Activated CD4-positive, alpha-beta T cell treated with anti-CD3 and anti-CD28 coated beads for 48 hours (primary cell): ENCODE results near the gene LSM7.

Experiments
- DNase-seq: peaks from one replicate; pipeline ENCODE4 v3.0.0-alpha.2; 2020

Gene LSM7

GRCh38 chr19:2320049-2320448 is 8.3 kb downstream of the LSM7 start:
- DNase-seq, result no peak

- no peak for DNase-seq
Observed at GRCh38 chr19:2319551-2319950, 8.8 kb downstream of the LSM7 start.

- DNase-seq, result no peak
Observed at GRCh38 chr19:2318923-2319322, 9.5 kb downstream of the LSM7 start.

- DNase-seq, result no peak
Observed at GRCh38 chr19:2317756-2318155, 10.6 kb downstream of the LSM7 start.

- DNase-seq, result no peak
Observed at GRCh38 chr19:2317300-2317699, 11.1 kb downstream of the LSM7 start.

DNA sequence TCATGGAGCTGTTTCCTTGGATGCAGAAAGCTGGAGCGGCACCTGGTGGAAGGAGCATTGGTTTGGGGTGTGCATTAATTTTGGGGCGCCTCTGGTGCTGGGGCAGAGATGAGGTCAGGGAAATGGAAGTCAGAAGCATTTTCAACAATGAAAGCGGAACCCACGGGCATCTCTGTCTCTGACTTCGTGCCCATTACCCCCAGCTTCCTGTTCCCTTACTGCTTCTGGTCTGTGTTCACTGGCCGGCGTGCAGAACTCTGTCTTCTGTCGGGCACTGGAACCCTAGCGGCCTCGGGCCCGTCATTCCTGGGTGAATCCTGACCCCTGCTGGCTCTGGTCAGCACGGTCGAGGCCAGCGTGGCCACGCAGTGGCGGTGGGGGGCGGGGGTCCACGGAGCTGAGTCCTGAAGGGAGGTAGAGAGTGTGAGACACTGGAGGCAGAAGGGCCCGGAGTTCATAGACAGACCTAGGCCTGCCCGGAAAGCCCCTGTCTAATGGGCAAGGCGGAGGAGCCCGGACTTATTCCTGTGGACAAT is 12.5 kb downstream of the LSM7 start:
- DNase-seq, result peak; percentile 23

DNA sequence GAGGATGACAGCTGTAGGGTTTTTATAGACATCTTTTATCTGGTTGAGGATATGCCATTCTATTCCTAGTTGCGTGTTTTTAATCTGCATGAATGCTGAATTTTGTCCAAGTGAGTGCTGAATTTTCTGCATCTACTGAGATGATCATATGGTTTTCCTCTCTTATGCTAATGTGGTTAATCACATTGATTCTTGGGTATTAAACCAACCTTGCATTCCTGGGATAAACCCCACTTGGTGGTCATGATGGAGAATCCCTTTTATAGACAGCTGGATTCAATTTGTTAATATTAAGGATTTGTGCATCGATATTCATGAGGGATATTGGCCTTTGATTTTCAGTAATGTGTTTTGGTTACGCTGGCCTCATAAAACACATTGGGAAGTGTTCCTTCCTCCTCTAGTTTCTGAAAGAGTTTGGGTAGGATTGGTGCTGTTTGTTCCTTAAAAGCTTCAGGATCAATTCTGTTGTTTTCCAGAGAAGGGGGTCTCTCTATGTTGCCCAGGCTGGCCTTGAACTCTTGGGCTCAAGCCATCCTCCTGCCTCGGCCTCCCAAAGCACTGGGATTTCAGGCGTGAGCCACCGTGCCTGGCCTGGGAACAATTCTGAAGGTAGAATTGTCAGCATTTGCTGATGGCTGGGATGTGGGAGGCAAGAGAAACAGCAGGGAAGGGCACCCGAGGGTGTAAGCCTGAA is 13.1 kb downstream of the LSM7 start:
- DNase-seq, result no peak

- no peak for DNase-seq
Observed at GRCh38 chr19:2312820-2313501, 15.4 kb downstream of the LSM7 start.

DNA sequence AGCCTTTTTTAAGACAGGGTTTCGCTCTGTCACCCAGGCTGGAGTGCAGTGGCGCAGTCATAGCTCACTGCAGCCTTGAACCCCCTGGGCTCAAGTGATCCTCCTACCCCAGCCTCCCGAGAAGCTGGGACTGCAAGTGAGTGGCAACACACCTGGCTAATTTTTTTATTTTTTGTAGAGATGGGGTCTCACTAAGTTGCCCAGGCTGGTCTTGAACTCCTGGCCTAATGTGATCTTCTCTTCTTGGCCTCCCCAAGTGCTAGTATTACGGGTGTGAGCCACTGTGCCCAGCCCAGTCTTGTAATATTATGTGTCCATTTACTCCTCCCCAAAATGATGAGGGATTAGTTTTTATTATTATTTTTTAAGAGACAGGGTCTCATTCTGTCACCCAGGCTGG is 17.3 kb downstream of the LSM7 start:
- no peak for DNase-seq

DNA sequence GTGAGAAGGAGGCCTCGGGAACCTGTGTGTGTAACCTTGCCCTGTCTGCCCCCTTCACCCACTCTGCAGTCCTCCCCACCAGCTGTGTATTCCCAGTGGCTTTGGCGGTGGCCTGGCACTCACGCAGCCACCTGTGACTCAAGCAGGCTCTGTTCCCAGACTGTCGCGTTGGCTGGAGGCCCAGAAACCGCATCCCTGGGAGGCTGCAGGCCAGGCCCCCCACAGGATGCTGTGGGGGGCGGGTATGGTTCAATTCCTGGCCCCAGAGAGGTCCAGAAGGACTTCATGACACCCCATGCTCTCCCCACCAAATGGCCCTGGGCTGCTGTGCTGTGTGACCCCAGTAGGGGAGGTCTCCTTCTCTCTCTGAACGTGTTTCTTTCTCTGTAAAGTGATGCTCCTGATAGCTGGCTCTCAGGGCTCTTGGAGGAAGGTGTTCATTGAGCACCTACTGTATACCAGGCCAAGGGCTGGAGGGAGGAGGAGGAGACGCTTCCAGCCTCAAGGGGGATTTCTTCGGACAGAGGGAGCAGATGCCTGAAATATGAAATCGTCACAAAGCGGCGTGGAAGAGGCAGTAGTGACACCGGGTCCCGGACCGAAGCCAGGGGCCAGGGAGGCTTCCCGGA is 18.5 kb downstream of the LSM7 start:
- DNase-seq, result no peak

DNA sequence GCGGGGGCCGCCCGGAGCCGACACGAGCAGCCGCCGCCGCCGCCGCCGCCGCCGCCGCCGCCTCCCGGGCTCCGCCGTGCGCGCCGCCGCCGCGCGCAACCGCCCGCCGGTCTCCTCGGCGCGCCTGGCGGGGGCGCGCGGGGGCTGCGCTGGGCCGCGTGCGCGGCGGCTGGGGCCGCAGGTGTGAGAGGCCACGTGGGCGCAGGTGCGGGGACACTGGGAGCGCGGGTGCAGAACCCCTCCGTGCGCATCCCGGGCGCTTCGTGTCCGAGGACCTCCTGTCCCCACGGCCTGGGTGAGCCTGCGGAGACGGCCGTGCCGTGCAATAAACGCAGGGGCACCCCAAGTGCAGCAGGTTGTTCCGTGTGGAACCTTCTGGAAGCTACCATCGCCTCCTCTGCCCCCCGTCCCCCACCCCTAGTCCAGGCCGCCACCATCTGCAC is 20.3 kb downstream of the LSM7 start, which contains the start of gene LINGO3:
TSS of gene LINGO3 (minus strand) at position 41 of the 443 bp plus-strand sequence. CDS start 16,378 bp downstream, outside the sequence.
- DNase-seq, result no peak

DNA sequence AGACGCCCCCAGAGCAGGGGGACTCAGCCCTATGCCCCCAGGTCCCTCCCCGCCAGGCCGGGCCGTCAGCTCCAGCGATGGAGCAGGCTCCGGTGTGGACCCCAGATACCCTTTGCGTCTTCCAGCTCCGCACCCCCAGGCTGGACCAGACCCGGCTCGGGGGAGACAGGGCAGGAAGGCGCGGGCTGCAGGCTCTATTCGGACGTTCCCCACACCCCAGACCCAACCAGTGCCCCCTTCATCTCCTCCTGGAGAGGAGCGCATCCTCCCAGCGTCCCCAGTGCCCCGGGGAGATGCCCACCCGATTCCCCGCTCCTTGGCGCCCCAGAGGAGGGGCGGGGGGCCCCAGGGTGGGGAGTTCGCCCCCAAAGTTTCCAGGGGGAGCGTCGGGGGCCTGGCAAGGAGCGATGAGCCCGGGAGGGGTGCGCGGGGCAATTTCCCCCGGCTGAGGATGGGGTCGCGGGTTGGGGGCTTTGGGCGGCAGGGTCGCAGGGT is 20.8 kb downstream of the LSM7 start:
- DNase-seq, result no peak

- no peak for DNase-seq
Observed at GRCh38 chr19:2306971-2307370, 21.4 kb downstream of the LSM7 start.

DNA sequence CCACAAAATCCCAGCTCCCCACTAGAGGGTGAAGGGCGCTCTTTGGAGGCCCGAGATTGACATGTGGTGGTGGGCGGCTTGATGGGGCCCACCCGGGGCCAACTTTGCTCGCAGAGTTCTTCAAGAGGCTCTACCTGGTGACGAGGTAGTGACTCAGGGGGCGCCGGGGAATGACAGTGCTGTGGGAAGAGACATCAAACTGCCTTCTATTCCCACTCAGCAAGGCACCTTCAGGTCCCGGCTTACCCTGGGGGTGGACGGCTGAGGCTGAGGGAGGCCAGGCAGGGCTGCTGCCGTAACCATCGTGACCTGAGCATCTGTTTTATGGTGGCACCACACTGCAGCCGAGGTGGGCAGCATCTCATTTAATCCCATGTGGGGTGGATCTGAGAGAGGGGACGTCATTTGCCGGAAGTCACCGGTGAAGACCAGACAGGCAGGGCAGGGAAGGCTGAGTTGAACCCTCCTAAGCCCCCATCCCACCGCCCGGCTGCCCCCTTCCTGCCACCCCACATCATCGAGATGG is 22.0 kb downstream of the LSM7 start:
- no peak for DNase-seq

- DNase-seq, result no peak
Observed at GRCh38 chr19:2305452-2306280, 22.7 kb downstream of the LSM7 start.

DNA sequence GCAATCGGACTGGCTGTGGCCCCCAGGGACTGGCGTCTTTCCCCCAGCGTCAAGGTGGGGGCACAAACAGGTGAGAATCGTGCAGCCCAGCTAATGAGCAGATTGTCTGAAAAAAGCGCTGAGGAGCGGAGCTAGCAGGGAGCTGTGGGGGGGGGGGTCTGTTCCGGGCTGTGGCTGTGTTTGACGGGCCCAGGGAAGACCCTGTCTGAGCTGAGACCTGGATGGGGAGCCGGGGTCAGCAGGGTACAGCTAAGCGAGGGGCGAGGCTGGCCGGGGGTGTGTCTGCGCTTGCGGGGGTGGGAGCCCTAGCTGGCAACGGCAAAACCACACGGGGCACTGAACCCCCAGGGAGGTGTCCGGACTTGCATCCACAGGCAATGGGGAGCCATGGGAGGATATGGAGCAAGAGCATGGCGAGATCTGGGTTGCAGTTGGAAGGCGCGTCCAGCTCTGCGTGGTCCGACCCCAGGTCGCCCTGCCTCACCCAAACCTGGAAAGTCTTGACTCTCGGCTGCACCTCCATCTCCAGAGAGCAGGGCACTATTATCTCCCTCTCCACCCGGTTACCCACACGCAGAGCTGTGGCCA is 25.1 kb downstream of the LSM7 start:
- DNase-seq, result no peak

- no peak for DNase-seq
Observed at GRCh38 chr19:2302319-2303210, 25.8 kb downstream of the LSM7 start.

- DNase-seq, result no peak
Observed at GRCh38 chr19:2300533-2300932, 27.9 kb downstream of the LSM7 start.

GRCh38 chr19:2296141-2296540 is 32.2 kb downstream of the LSM7 start:
- no peak for DNase-seq

DNA sequence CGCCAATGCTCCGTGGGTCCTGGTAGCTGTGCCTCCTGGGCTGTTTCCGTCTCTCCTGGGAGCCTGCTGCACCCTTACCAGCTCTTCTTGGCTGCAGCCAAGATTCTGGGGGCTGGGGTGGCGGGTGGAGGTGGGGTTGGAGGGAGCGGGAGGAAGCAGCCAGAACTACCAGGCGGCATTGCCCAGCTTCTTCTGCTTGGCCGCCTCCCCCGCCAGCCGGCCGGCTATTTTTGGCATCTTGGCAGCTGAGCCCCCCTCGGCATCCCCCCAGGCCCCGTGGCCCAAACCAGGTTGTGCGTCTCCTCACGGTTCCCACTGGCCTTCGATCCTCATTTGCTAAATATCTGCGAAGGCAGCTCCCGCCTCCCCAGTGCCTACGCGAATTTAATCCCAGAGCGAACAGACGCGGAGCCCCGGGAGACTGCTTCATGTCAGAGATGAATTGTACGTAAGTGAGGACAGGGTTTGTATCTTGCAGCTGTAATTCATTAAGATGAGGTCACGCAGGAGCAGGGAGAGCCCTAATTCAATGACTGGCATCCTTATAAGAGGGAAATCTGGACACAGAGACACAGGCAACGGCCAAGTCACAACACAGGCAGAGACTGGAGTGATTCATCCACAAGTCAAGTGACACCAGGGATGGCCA is 33.6 kb downstream of the LSM7 start:
- DNase-seq, result no peak
